ENCODE results near the gene STX10. TPM values are rescaled to one million over a fixed set of nuclear protein-coding genes. Genes with fewer than 3 reads are reported as not detected.

The STX10 gene
- polyA plus RNA-seq, 2 of the 4 experiments (the other 2 are of a cell fraction), result 41.5 to 61.2 TPM

DNA sequence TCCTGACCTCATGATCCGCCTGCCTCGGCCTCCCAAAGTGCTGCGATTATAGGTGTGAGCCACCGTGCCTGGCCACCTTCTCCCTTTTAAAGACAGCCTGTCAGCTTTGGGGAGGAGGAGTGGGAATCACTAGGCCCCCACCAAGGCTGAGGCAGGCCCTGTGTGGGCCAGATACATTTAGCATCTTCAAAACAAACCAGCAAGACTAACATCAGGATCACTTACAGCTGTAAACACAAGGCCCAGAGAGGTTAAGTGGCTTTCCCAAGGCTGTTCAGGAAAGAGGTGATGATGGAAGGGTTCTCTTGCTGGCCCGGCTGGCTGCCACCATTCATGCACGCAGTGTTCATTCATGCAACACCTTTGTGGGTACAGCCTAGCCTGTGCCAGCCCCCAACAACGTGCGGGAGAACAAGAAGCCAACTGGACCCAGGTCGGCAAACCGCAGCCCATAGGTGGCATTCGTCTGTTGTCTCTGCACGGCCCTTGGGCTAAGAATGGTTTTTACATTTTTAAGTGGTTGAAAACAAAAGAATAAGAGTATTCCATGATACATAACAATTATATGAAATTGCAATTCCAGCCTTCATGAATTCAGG, 23.1 kb upstream of the STX10 start:
- no peak for FAIRE-seq
- Histone ChIP-seq H3K4me2 (peak overlapping the region; percentile 51), H3K9me3 (no peaks in the 10 kb centered on the region), H3K27ac (peak overlapping the region; percentile 100), H3K4me1 (peaks cover 50% of the 10 kb centered on the region), H3K4me3 (no peak overlapping the region)
- CTCF ChIA-PET, result no interaction called here
- ATAC-seq, result no peak
- no peak for TF ChIP-seq ZSCAN20 (CRISPR knock-in tag; IDR thresholded peaks at IDR 0.05)
- POLR2A ChIA-PET, result interaction anchor here (1.6 kb wide), 1 partner anchor 10 kb away, joined by 3 read pairs; no protein-coding TSS in a partner anchor
- WGBS (ENCODE audit: missing lambda C conversion rate), result 81% methylated on average over 12 of the region's 12 CpGs
- DNase-seq (ENCODE audit: low read depth in 1 of 2, low spot score in 1 of 2), result no peak

DNA sequence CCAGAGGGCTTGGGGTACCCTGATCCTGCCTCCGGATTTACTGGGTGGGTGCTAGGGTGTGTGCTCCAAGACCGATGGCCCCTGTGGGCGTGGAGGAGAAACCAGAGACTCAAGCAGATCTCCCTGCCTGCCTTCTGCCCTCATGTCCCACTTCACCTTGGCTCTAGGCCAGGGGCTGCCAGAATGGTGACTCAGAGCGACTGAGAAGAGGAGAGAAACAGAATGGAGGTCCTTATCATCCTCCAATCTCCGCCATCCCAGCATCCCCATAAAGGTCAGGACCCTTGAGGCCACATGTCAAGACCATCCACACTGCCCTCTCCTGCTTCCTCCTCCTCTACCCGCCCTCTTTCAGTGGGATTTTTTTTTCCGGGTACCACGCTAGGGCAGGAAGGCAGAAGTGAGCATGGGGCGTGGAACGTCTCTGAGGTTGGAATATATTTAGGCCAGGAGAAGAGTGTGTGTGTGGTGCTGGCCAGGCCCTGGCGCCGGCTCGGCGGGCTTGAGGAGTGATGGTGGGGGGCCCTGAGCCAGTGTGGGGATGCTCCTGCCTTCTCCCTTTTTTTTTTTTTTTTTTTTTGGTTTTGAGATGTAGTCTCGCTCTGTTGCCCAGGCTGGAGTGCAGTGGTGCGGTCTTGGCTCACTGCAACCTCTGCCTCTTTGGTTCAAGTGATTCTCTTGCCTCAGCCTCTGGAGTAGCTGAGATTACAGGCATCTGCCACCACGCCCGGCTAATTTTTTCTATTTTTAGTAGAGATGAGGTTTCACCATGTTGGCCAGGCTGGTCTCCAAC, 22.4 kb upstream of the STX10 start:
- WGBS (ENCODE audit: missing lambda C conversion rate), result 6% methylated on average over 14 of the region's 18 CpGs
- ATAC-seq (peak; percentile 19 to 43; a peak in 4 of 6 replicates), DNase-seq (ENCODE audit: low read depth in 1 of 2, low spot score in 1 of 2) (peak; percentile 60 to 91), FAIRE-seq (no peak)
- TF ChIP-seq GATA3 (IDR thresholded peaks at IDR 0.05; ENCODE audit: borderline replicate concordance) (peak; percentile 95), FOSL2 (IDR thresholded peaks at IDR 0.05) (0 out of 2 replicates have a peak, but pooled peaks have one; percentile 29), FOSL2 (CRISPR knock-in tag; IDR thresholded peaks at IDR 0.05) (peak; percentile 80), JUN (IDR thresholded peaks at IDR 0.05) (peak in 1 of 2 experiments; percentile 32; a peak in 1 of 5 replicates), RAD21 (conservative IDR thresholded peaks at IDR 0.05 in 1 of 2, IDR thresholded peaks at IDR 0.05 in 1 of 2) (0 out of 5 replicates have a peak, but pooled peaks of 1 of the 2 experiments have one; percentile 7), CEBPB (IDR thresholded peaks at IDR 0.05) (no peak), SMC3 (IDR thresholded peaks at IDR 0.05) (0 out of 3 replicates have a peak, but pooled peaks have one; percentile 7), HOXA7 (CRISPR knock-in tag; IDR thresholded peaks at IDR 0.05) (no peak), ZSCAN20 (CRISPR knock-in tag; IDR thresholded peaks at IDR 0.05) (no peak)
- TF ChIP-seq, protein P1, sequence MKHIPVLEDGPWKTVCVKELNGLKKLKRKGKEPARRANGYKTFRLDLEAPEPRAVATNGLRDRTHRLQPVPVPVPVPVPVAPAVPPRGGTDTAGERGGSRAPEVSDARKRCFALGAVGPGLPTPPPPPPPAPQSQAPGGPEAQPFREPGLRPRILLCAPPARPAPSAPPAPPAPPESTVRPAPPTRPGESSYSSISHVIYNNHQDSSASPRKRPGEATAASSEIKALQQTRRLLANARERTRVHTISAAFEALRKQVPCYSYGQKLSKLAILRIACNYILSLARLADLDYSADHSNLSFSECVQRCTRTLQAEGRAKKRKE (CRISPR knock-in tag; IDR thresholded peaks at IDR 0.05; ENCODE audit: low read depth), result no peak
- TF ChIP-seq, protein P2, sequence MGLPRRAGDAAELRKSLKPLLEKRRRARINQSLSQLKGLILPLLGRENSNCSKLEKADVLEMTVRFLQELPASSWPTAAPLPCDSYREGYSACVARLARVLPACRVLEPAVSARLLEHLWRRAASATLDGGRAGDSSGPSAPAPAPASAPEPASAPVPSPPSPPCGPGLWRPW (IDR thresholded peaks at IDR 0.05), result no peak
- POLR2A ChIA-PET, result interaction anchor here (1.6 kb wide), 1 partner anchor 10 kb away, joined by 3 read pairs; no protein-coding TSS in a partner anchor
- H3K27ac ChIP-seq, result peak overlapping the region; percentile 100
- no peak overlapping the region for H3K4me3 ChIP-seq
- no peaks in the 10 kb centered on the region for H3K9me3 ChIP-seq
- peak overlapping the region; percentile 51 for H3K4me2 ChIP-seq
- CTCF ChIA-PET, result no interaction called here
- H3K4me1 ChIP-seq, result peaks cover 54% of the 10 kb centered on the region

DNA sequence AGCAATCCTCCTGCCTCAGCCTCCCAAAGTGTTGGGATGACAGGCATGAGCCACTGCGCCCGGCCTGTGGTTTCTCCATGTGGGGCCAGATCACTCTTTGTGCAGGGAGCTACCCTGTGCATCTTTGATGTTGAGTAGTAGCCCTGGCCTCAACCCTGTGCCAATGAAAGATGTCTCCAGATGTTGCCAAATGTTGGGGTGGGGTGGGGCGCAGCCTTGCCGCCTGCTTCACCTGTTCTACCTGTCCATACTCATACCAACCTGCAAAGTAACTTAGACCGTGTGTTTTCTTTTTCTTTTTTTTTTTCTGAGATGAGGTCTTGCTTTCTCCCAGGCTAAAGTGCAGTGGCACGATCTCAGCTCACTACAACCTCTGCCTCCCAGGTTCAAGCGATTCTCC, 21.0 kb upstream of the STX10 start:
- Histone ChIP-seq H3K4me2 (no peak overlapping the region), H3K4me1 (peaks cover 66% of the 10 kb centered on the region), H3K27ac (peak overlapping the region; percentile 100), H3K4me3 (no peak overlapping the region), H3K9me3 (no peaks in the 10 kb centered on the region)
- DNase-seq (ENCODE audit: low read depth in 1 of 2, low spot score in 1 of 2), result no peak
- ChIA-PET CTCF (interaction anchor here (1.3 to 2.6 kb wide), 3 partner anchors 9 to 194 kb away, joined by 4 to 13 read pairs (median 5); no protein-coding TSS in a partner anchor), POLR2A (no interaction called here)
- FAIRE-seq, result no peak
- 96% methylated on average over 7 of the region's 7 CpGs for WGBS (ENCODE audit: missing lambda C conversion rate)
- TF ChIP-seq RFX5 (IDR thresholded peaks at IDR 0.05), result no peak
- no peak for ATAC-seq

DNA sequence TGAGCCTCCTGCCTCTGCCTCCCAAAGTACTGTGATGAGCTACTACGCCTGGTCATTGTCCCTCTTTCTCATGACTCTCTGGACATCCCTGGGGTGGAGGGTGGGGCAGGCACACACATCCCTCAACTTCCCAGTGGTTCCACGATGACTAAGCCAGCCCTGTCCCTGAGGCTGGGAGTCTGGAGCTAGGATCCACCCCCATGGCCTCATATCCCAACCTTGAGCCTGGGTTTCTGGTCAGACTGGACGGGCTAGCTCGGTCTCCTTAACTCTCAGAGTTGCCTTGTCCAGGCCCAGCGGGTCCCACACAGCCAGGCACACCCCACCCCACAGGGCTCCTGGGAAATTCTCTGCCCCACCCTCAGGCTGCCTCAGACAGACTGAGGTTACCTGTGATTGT, 19.6 kb upstream of the STX10 start:
- Histone ChIP-seq H3K27ac (peak overlapping the region; percentile 100), H3K4me1 (peaks cover 79% of the 10 kb centered on the region), H3K9me3 (no peaks in the 10 kb centered on the region), H3K4me3 (no peak overlapping the region), H3K4me2 (peak overlapping the region; percentile 73)
- WGBS (ENCODE audit: missing lambda C conversion rate), result 6% methylated on average over 2 of the region's 5 CpGs
- POLR2A ChIA-PET, result interaction anchor here (1.0 to 1.5 kb wide), 3 partner anchors 14 to 52 kb away, joined by 4 to 8 read pairs (median 6); partner anchors contain the start of gene NACC1
- CTCF ChIA-PET, result interaction anchor here (0.5 to 2.6 kb wide), 7 partner anchors 14 to 205 kb away, joined by 3 to 13 read pairs (median 3); partner anchors contain the start of genes IER2 and STX10
- ATAC-seq (peak; percentile 47 to 48), FAIRE-seq (no peak), DNase-seq (ENCODE audit: low read depth in 1 of 2, low spot score in 1 of 2) (peak; percentile 89)
- no peak for TF ChIP-seq RARB (CRISPR knock-in tag; IDR thresholded peaks at IDR 0.05)
- TF ChIP-seq, protein P3, sequence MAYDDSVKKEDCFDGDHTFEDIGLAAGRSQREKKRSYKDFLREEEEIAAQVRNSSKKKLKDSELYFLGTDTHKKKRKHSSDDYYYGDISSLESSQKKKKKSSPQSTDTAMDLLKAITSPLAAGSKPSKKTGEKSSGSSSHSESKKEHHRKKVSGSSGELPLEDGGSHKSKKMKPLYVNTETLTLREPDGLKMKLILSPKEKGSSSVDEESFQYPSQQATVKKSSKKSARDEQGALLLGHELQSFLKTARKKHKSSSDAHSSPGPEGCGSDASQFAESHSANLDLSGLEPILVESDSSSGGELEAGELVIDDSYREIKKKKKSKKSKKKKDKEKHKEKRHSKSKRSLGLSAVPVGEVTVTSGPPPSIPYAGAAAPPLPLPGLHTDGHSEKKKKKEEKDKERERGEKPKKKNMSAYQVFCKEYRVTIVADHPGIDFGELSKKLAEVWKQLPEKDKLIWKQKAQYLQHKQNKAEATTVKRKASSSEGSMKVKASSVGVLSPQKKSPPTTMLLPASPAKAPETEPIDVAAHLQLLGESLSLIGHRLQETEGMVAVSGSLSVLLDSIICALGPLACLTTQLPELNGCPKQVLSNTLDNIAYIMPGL (CRISPR knock-in tag; IDR thresholded peaks at IDR 0.05; ENCODE audit: borderline replicate concordance), result no peak
- no peak for TF ChIP-seq FOSL2 (IDR thresholded peaks at IDR 0.05)
- TF ChIP-seq FOSL2 (CRISPR knock-in tag; IDR thresholded peaks at IDR 0.05), result peak; percentile 65
- 0 out of 2 replicates have a peak, but pooled peaks have one; percentile 38 for TF ChIP-seq GATA3 (IDR thresholded peaks at IDR 0.05; ENCODE audit: borderline replicate concordance)
- TF ChIP-seq, protein P4, sequence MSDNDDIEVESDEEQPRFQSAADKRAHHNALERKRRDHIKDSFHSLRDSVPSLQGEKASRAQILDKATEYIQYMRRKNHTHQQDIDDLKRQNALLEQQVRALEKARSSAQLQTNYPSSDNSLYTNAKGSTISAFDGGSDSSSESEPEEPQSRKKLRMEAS (IDR thresholded peaks at IDR 0.05), result peak; percentile 47; the same call in 1 of the 2 replicates
- TF ChIP-seq MAFK (IDR thresholded peaks at IDR 0.05; ENCODE audit: partially characterized antibody), result peak; percentile 27
- TF ChIP-seq NPAS2 (CRISPR knock-in tag; IDR thresholded peaks at IDR 0.05; ENCODE audit: borderline replicate concordance), result no peak
- TF ChIP-seq, protein P5, sequence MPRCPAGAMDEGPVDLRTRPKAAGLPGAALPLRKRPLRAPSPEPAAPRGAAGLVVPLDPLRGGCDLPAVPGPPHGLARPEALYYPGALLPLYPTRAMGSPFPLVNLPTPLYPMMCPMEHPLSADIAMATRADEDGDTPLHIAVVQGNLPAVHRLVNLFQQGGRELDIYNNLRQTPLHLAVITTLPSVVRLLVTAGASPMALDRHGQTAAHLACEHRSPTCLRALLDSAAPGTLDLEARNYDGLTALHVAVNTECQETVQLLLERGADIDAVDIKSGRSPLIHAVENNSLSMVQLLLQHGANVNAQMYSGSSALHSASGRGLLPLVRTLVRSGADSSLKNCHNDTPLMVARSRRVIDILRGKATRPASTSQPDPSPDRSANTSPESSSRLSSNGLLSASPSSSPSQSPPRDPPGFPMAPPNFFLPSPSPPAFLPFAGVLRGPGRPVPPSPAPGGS (IDR thresholded peaks at IDR 0.05), result no peak
- TF ChIP-seq HOXA7 (CRISPR knock-in tag; IDR thresholded peaks at IDR 0.05), result no peak
- TF ChIP-seq CHD2 (IDR thresholded peaks at IDR 0.05; ENCODE audit: low read length, partially characterized antibody), result no peak
- TF ChIP-seq CBX2 (IDR thresholded peaks at IDR 0.05; ENCODE audit: borderline replicate concordance, low read depth), result no peak
- TF ChIP-seq POLR2AphosphoS2 (conservative IDR thresholded peaks at IDR 0.05; ENCODE audit: low read length), result no peak
- TF ChIP-seq, protein P6, sequence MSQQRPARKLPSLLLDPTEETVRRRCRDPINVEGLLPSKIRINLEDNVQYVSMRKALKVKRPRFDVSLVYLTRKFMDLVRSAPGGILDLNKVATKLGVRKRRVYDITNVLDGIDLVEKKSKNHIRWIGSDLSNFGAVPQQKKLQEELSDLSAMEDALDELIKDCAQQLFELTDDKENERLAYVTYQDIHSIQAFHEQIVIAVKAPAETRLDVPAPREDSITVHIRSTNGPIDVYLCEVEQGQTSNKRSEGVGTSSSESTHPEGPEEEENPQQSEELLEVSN (IDR thresholded peaks at IDR 0.05; ENCODE audit: borderline replicate concordance, low read depth), result no peak
